Spleen (tissue), 7 donors: ENCODE measurements around the gene CST11.

Experiments used
- POLR2AphosphoS5 ChIP-seq, 3 donors: sonication (generic); formaldehyde crosslinking; IDR thresholded peaks; one replicate each; pipeline ENCODE4 v1.5.1; 2017; ENCODE audit warnings: antibody characterized with exemption in 3 of 3
- TF ChIP-seq, protein P1 (sequence below), 11 experiments: fragments of 200-600 bp in 7 of 11; fragments of 450-650 bp in 4 of 11; sonication (generic) in 4 of 11; IDR thresholded peaks in 8 of 11; conservative IDR thresholded peaks in 3 of 11; 1 replicate in 7 of 11; 2 replicates in 4 of 11; pipeline versions ENCODE4 v1.4.0 to v1.8.0; 2016 to 2021; ENCODE audit warnings: antibody characterized with exemption in 11 of 11, inconsistent platforms in 4 of 11, mild to moderate bottlenecking in 1 of 11
- donor health status: DM: no; HTN: no; CAD: no; lungs with moderate emphysema.
- donor health status: DM: no; HTN: no; CAD: no.
- donor health status: DM: no; HTN: no; CAD: no.

GRCh38 chr20:23425129-23425528 is 27.5 kb downstream of the CST11 start:
- no peak for TF ChIP-seq POLR2AphosphoS5 (IDR thresholded peaks at IDR 0.05)
- TF ChIP-seq, protein P1, sequence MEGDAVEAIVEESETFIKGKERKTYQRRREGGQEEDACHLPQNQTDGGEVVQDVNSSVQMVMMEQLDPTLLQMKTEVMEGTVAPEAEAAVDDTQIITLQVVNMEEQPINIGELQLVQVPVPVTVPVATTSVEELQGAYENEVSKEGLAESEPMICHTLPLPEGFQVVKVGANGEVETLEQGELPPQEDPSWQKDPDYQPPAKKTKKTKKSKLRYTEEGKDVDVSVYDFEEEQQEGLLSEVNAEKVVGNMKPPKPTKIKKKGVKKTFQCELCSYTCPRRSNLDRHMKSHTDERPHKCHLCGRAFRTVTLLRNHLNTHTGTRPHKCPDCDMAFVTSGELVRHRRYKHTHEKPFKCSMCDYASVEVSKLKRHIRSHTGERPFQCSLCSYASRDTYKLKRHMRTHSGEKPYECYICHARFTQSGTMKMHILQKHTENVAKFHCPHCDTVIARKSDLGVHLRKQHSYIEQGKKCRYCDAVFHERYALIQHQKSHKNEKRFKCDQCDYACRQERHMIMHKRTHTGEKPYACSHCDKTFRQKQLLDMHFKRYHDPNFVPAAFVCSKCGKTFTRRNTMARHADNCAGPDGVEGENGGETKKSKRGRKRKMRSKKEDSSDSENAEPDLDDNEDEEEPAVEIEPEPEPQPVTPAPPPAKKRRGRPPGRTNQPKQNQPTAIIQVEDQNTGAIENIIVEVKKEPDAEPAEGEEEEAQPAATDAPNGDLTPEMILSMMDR (IDR thresholded peaks at IDR 0.05 in 8 of 11, conservative IDR thresholded peaks at IDR 0.05 in 3 of 11), result no peak
